ENCODE data around the gene NOS2. TPM values are rescaled to one million over a fixed set of nuclear protein-coding genes. Genes with fewer than 3 reads are reported as not detected.
"Not testable (repeated sequence)": the region's sequence is repeated elsewhere in the genome, so short reads cannot be mapped to it uniquely, and the experiment has no call there.

Gene NOS2
- total and polyA plus RNA-seq, 9 donors: 0.11 to 1.9 (median 0.40) TPM

GRCh38 chr17:27824745-27825144 lies 24.4 kb upstream of the NOS2 start:
- no peak for TF ChIP-seq EP300 (IDR thresholded peaks at IDR 0.05)
- TF ChIP-seq CTCF (IDR thresholded peaks at IDR 0.05): no peak
- no peak for TF ChIP-seq POLR2A (IDR thresholded peaks at IDR 0.05)
- Histone ChIP-seq H3K9me3 (no peaks in the 10 kb centered on the region), H3K36me3 (no peaks in the 10 kb centered on the region), H3K4me3 (no peak overlapping the region), H3K4me1 (ENCODE audit: insufficient read depth) (no peaks in the 10 kb centered on the region), H3K27ac (no peak overlapping the region), H3K27me3 (no peaks in the 10 kb centered on the region)
- 94 to 99% (median 95%) methylated on average over 4 of the region's 4 CpGs for WGBS, 3 donors
- intact Hi-C loops (cut with DNase I): no loop called here
- DNase-seq: no peak

GRCh38 chr17:27824176-27824715 lies 23.9 kb upstream of the NOS2 start:
- H3K9me3 ChIP-seq: no peaks in the 10 kb centered on the region
- no peaks in the 10 kb centered on the region for H3K27me3 ChIP-seq
- no peaks in the 10 kb centered on the region for H3K4me1 ChIP-seq (ENCODE audit: insufficient read depth)
- WGBS, 3 donors: 77 to 81% (median 78%) methylated on average over 3 of the region's 3 CpGs
- TF ChIP-seq CTCF (IDR thresholded peaks at IDR 0.05) (no peak), POLR2A (IDR thresholded peaks at IDR 0.05) (no peak), EP300 (IDR thresholded peaks at IDR 0.05) (no peak)
- intact Hi-C loops (cut with DNase I): no loop called here
- H3K27ac ChIP-seq: no peak overlapping the region
- no peak for DNase-seq
- H3K4me3 ChIP-seq: no peak overlapping the region
- H3K36me3 ChIP-seq: no peaks in the 10 kb centered on the region

GRCh38 chr17:27822108-27822507 lies 21.8 kb upstream of the NOS2 start:
- H3K36me3 ChIP-seq; H3K4me3 ChIP-seq; H3K27me3 ChIP-seq; H3K27ac ChIP-seq; DNase-seq; H3K9me3 ChIP-seq; intact Hi-C loops (cut with DNase I); H3K4me1 ChIP-seq (ENCODE audit: insufficient read depth): not testable (repeated sequence)
- WGBS, 3 donors: 79 to 89% (median 79%) methylated on average over 10 of the region's 10 CpGs

- 96 to 99% (median 98%) methylated on average over 3 of the region's 3 CpGs for WGBS, 3 donors
- Histone ChIP-seq H3K9me3 (no peaks in the 10 kb centered on the region), H3K36me3 (no peaks in the 10 kb centered on the region), H3K27ac (no peak overlapping the region), H3K4me1 (ENCODE audit: insufficient read depth) (peaks cover 7% of the 10 kb centered on the region), H3K27me3 (no peaks in the 10 kb centered on the region), H3K4me3 (no peak overlapping the region)
- intact Hi-C loops (cut with DNase I): no loop called here
- DNase-seq: no peak
- TF ChIP-seq POLR2A (IDR thresholded peaks at IDR 0.05): no peak
Measured at GRCh38 chr17:27821318-27821717, 21.0 kb upstream of the NOS2 start.

GRCh38 chr17:27819145-27819544 lies 18.8 kb upstream of the NOS2 start:
- WGBS, 3 donors: 18 to 41% (median 20%) methylated on average over 1 of the region's 1 CpG
- peak overlapping the region in 1 of 2 donors; percentile 53 for H3K27ac ChIP-seq
- intact Hi-C loops (cut with DNase I): no loop called here

More at GRCh38 chr17:27819145-27819544, 18.8 kb upstream of the NOS2 start:
- Histone ChIP-seq H3K27me3 (no peaks in the 10 kb centered on the region), H3K36me3 (no peaks in the 10 kb centered on the region), H3K9me3 (no peaks in the 10 kb centered on the region), H3K4me1 (ENCODE audit: insufficient read depth) (peaks cover 7% of the 10 kb centered on the region), H3K4me3 (no peak overlapping the region)
- no peak for DNase-seq
- TF ChIP-seq EP300 (IDR thresholded peaks at IDR 0.05) (no peak), POLR2A (IDR thresholded peaks at IDR 0.05) (no peak), CTCF (IDR thresholded peaks at IDR 0.05) (no peak)

All from ovary (tissue), 9 donors.